ENCODE measurements around the gene CDC27.

- TF ChIP-seq EZH2 (IDR thresholded peaks at IDR 0.05; ENCODE audit: borderline replicate concordance, insufficient read depth, low read depth, low read length, poor library complexity, severe bottlenecking), result no peak
- no peak for TF ChIP-seq CTCF (IDR thresholded peaks at IDR 0.05)
Observed at GRCh38 chr17:47165137-47165536, 24.0 kb downstream of the CDC27 start.

Measured in B cell (primary cell).